ENCODE results near the gene PHLDA3.

Gene PHLDA3

DNA sequence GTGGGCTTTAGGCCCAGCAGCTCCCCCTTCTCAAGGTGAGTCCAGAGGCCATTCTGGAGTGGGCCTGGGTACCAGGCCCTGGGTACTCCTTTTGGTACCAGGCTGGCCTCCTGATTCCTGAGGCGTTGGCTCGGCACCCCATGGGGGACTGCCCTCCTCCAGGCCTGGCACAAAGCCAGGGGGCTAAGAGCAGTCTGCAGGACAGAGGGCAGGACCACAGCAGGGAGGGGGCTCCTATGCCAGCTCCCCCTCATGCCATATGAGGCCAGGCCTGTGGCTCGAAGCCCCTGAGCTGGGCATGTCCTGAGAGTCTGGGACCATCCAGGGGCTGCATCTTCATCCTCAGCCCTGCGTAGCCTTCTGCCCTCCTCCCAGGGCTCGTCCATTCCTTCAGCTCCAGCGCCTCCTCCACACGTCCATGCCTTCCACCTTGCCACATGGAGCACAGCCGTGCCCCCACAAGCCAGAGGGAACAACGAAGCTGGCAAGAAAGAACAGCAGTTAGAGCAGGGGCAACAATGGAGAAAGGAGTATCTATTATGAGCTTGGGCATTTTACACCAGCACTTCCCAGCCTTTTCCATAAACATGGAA is 3.2 kb downstream of the PHLDA3 start:
- peaks cover 6% of the 10 kb centered on the region for H3K4me1 ChIP-seq (ENCODE audit: control insufficient read depth, insufficient read depth, low read length)
- no CpG with 5 or more reads among the region's 9 CpGs for WGBS (ENCODE audit: insufficient coverage, insufficient read length)
- H3K36me3 ChIP-seq (ENCODE audit: control insufficient read depth, insufficient read depth, low read length) = peaks cover 13% of the 10 kb centered on the region; the same call in 1 of the 2 replicates
- peaks cover 3% of the 10 kb centered on the region; the same call in 1 of the 2 replicates for H3K27me3 ChIP-seq (ENCODE audit: control insufficient read depth, insufficient read depth, low read length)
- no peak for DNase-seq (ENCODE audit: low read depth, low spot score)
- H3K9me3 ChIP-seq (ENCODE audit: control insufficient read depth, insufficient read depth, low read length) = no peaks in the 10 kb centered on the region
- H3K27ac ChIP-seq (ENCODE audit: low read length) = no peak overlapping the region
- no peak overlapping the region for H3K4me3 ChIP-seq (ENCODE audit: low read length)

DNA sequence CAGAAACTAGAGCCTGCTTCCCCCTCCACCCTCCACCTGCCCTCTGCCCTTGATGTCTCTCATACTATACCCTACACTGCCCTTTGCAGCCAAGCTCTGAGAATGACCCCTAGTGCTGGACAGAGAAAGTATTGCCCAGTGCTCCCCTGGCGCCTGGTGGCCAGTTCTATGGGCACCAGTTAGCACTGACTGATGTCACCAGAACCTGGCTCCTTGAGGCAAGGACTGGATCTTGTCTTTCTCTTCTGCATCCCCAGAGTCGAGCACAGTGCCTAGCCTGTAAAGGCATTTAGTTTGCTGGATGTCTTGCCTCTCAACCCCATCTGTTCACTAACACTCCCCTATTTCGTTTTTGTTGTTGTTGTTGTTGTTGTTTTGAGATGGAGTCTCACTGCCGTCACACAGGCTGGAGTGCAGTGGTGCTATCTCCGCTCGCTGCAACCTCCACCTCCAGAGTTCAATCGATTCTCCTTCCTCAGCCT is 5.9 kb downstream of the PHLDA3 start:
- Histone ChIP-seq H3K36me3 (ENCODE audit: control insufficient read depth, insufficient read depth, low read length) (peaks cover 10% of the 10 kb centered on the region; the same call in 1 of the 2 replicates), H3K27ac (ENCODE audit: low read length) (no peak overlapping the region), H3K4me1 (ENCODE audit: control insufficient read depth, insufficient read depth, low read length) (peaks cover 1% of the 10 kb centered on the region), H3K4me3 (ENCODE audit: low read length) (no peak overlapping the region), H3K9me3 (ENCODE audit: control insufficient read depth, insufficient read depth, low read length) (no peaks in the 10 kb centered on the region), H3K27me3 (ENCODE audit: control insufficient read depth, insufficient read depth, low read length) (no peaks in the 10 kb centered on the region)
- no peak for DNase-seq (ENCODE audit: low read depth, low spot score)
- WGBS (ENCODE audit: insufficient coverage, insufficient read length) = no CpG with 5 or more reads among the region's 7 CpGs

- H3K4me3 ChIP-seq (ENCODE audit: low read length) = no peak overlapping the region
- no peak overlapping the region for H3K27ac ChIP-seq (ENCODE audit: low read length)
- no peak for DNase-seq (ENCODE audit: low read depth, low spot score)
- H3K4me1 ChIP-seq (ENCODE audit: control insufficient read depth, insufficient read depth, low read length) = no peaks in the 10 kb centered on the region
- H3K36me3 ChIP-seq (ENCODE audit: control insufficient read depth, insufficient read depth, low read length) = peaks cover 10% of the 10 kb centered on the region; the same call in 1 of the 2 replicates
- H3K9me3 ChIP-seq (ENCODE audit: control insufficient read depth, insufficient read depth, low read length) = no peaks in the 10 kb centered on the region
- no peaks in the 10 kb centered on the region for H3K27me3 ChIP-seq (ENCODE audit: control insufficient read depth, insufficient read depth, low read length)
- WGBS (ENCODE audit: insufficient coverage, insufficient read length) = no CpG with 5 or more reads among the region's 13 CpGs
These were observed 7.1 kb downstream of the PHLDA3 start for GRCh38 chr1:201461645-201462441.

DNA sequence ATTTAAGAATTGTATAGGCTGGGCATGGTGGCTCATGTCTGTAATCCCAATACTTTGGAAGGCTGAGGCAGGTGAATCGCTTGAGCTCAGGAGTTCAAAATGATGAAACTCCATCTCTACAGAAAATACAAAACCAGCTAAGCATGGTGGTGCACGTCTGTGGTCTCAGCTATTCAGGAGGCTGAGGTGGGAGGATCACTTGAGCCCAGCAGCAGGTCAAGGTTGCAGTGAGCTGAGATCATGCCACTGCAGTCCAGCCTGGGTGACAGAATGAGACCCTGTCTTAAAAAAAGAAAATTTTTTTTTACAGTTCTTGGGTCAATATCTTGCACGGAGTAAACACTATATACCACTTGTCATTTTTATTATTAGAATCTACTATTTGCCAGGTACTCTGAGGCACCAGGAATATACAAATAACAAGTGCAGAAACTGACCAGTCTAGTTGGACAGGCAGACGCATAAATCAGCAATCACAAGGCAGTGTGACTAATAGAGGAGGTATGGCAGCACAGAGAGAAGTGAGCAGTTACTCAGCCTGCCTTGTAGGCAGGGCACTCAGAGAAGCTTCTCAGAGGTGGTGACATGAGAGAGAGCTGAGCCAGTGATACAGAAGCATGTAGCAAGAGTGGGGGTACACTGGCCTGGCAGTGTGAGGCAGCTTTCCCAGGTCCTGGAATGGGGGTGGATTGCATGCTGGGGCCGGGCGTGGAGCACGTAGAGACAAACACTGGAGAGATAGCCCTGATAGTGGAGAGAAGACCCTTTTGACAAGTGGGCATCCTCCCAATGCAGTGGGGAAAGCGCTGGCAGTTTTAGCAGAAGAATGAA is 8.0 kb downstream of the PHLDA3 start:
- no peak for DNase-seq (ENCODE audit: low read depth, low spot score)
- no CpG with 5 or more reads among the region's 8 CpGs for WGBS (ENCODE audit: insufficient coverage, insufficient read length)

GRCh38 chr1:201459775-201460174 is 9.2 kb downstream of the PHLDA3 start:
- Histone ChIP-seq H3K27ac (ENCODE audit: low read length) (no peak overlapping the region), H3K4me1 (ENCODE audit: control insufficient read depth, insufficient read depth, low read length) (no peaks in the 10 kb centered on the region), H3K27me3 (ENCODE audit: control insufficient read depth, insufficient read depth, low read length) (no peaks in the 10 kb centered on the region), H3K4me3 (ENCODE audit: low read length) (no peak overlapping the region), H3K36me3 (ENCODE audit: control insufficient read depth, insufficient read depth, low read length) (no peaks in the 10 kb centered on the region), H3K9me3 (ENCODE audit: control insufficient read depth, insufficient read depth, low read length) (no peaks in the 10 kb centered on the region)
- WGBS (ENCODE audit: insufficient coverage, insufficient read length) = no CpG with 5 or more reads among the region's 5 CpGs
- no peak for DNase-seq (ENCODE audit: low read depth, low spot score)

More for the DNA sequence above, 8.0 kb downstream of the PHLDA3 start:
- H3K27me3 ChIP-seq (ENCODE audit: control insufficient read depth, insufficient read depth, low read length) = no peaks in the 10 kb centered on the region
- H3K4me1 ChIP-seq (ENCODE audit: control insufficient read depth, insufficient read depth, low read length) = no peaks in the 10 kb centered on the region
- no peaks in the 10 kb centered on the region for H3K9me3 ChIP-seq (ENCODE audit: control insufficient read depth, insufficient read depth, low read length)
- no peak overlapping the region for H3K27ac ChIP-seq (ENCODE audit: low read length)
- no peak overlapping the region for H3K4me3 ChIP-seq (ENCODE audit: low read length)
- H3K36me3 ChIP-seq (ENCODE audit: control insufficient read depth, insufficient read depth, low read length) = peaks cover 10% of the 10 kb centered on the region; the same call in 1 of the 2 replicates

DNA sequence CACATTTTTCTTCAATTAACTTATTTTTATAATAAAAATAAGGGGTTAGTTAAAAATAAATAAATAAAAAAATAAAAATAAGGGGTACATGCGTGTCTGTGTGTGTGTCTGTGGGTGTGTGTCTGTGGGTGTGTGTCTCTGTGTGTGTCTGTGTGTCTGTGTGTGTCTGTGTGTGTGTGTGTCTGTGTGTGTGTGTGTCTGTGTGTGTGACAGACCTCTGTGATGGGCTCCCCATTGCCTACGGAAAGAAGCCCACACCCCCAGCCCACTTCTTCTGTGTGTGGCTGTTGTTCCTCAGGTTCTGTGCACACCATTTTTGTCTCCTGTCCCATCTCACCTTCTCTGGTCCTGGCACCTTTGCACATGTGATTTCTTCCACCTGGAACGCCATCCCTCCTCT is 9.9 kb downstream of the PHLDA3 start:
- H3K9me3 ChIP-seq (ENCODE audit: control insufficient read depth, insufficient read depth, low read length) = no peaks in the 10 kb centered on the region
- H3K27ac ChIP-seq (ENCODE audit: low read length) = no peak overlapping the region
- no peak for DNase-seq (ENCODE audit: low read depth, low spot score)
- H3K4me1 ChIP-seq (ENCODE audit: control insufficient read depth, insufficient read depth, low read length) = no peaks in the 10 kb centered on the region
- no peaks in the 10 kb centered on the region for H3K27me3 ChIP-seq (ENCODE audit: control insufficient read depth, insufficient read depth, low read length)
- WGBS (ENCODE audit: insufficient coverage, insufficient read length) = 100% methylated on average over 1 of the region's 3 CpGs
- no peak overlapping the region for H3K4me3 ChIP-seq (ENCODE audit: low read length)
- no peaks in the 10 kb centered on the region for H3K36me3 ChIP-seq (ENCODE audit: control insufficient read depth, insufficient read depth, low read length)

DNA sequence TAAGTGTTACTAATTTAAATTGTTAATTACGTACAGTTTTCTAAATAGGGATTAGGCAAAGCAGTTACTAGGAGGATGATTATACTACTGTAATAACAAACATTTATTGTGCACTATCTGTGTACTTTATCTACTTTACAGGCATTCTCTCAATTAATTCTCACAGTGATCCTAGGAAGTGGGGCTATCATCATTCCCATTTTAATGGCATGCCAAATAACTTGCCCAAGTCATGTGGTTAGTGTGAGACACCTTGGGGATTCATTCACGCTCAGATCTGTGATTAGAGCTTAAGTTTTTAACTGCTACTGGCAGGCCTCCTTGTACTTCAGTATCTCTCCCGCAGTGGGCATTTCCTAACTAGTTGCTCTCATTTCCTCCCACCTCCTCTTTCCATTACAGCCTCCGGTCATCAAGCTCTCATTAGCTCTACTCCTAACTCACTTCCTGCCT is 11.5 kb downstream of the PHLDA3 start:
- WGBS (ENCODE audit: insufficient coverage, insufficient read length) = no CpG with 5 or more reads among the region's 4 CpGs
- H3K9me3 ChIP-seq (ENCODE audit: control insufficient read depth, insufficient read depth, low read length) = no peaks in the 10 kb centered on the region
- no peak overlapping the region for H3K27ac ChIP-seq (ENCODE audit: low read length)
- no peaks in the 10 kb centered on the region for H3K36me3 ChIP-seq (ENCODE audit: control insufficient read depth, insufficient read depth, low read length)
- no peaks in the 10 kb centered on the region for H3K4me1 ChIP-seq (ENCODE audit: control insufficient read depth, insufficient read depth, low read length)
- no peak for DNase-seq (ENCODE audit: low read depth, low spot score)
- H3K27me3 ChIP-seq (ENCODE audit: control insufficient read depth, insufficient read depth, low read length) = no peaks in the 10 kb centered on the region
- no peak overlapping the region for H3K4me3 ChIP-seq (ENCODE audit: low read length)

GRCh38 chr1:201456499-201457309 is 12.3 kb downstream of the PHLDA3 start:
- Histone ChIP-seq H3K4me3 (ENCODE audit: low read length) (no peak overlapping the region), H3K36me3 (ENCODE audit: control insufficient read depth, insufficient read depth, low read length) (no peaks in the 10 kb centered on the region), H3K27me3 (ENCODE audit: control insufficient read depth, insufficient read depth, low read length) (no peaks in the 10 kb centered on the region), H3K4me1 (ENCODE audit: control insufficient read depth, insufficient read depth, low read length) (no peaks in the 10 kb centered on the region), H3K9me3 (ENCODE audit: control insufficient read depth, insufficient read depth, low read length) (no peaks in the 10 kb centered on the region), H3K27ac (ENCODE audit: low read length) (no peak overlapping the region)
- no CpG with 5 or more reads among the region's 11 CpGs for WGBS (ENCODE audit: insufficient coverage, insufficient read length)
- no peak for DNase-seq (ENCODE audit: low read depth, low spot score)

DNA sequence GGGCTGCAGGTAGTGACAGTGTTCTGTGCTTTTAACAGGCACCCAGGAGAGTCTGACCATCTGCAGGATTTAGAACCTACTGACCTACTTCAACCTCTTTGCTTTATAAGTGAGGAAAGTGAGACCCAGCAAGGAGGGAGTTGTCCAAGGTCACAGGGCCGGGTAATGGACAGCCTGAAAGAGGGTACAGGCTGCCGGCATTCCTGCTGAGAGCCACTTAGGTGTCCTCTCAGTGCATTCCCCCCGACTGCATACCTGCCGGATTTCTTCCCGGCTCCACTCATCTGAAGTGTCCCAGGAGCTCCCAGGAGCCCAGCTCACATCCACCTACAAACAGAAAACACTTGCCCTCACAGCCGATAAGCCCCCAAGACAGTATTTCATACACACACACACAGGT is 13.9 kb downstream of the PHLDA3 start:
- no peaks in the 10 kb centered on the region for H3K36me3 ChIP-seq (ENCODE audit: control insufficient read depth, insufficient read depth, low read length)
- H3K4me3 ChIP-seq (ENCODE audit: low read length) = no peak overlapping the region
- no peak overlapping the region for H3K27ac ChIP-seq (ENCODE audit: low read length)
- WGBS (ENCODE audit: insufficient coverage, insufficient read length) = no CpG with 5 or more reads among the region's 6 CpGs
- H3K4me1 ChIP-seq (ENCODE audit: control insufficient read depth, insufficient read depth, low read length) = peaks cover 3% of the 10 kb centered on the region
- DNase-seq (ENCODE audit: low read depth, low spot score) = no peak
- H3K27me3 ChIP-seq (ENCODE audit: control insufficient read depth, insufficient read depth, low read length) = no peaks in the 10 kb centered on the region
- H3K9me3 ChIP-seq (ENCODE audit: control insufficient read depth, insufficient read depth, low read length) = no peaks in the 10 kb centered on the region

Data from iPS DF 6.9 (cell line).